HG03280 (cell line): ENCODE data around the gene NGFR.

ENCODE experiments used
- ATAC-seq: cut with Tn5 transposase; IDR thresholded peaks from one replicate; pipeline ENCODE4 v1.9.1; 2021; ENCODE audit warnings: mild to moderate bottlenecking, moderate library complexity; ENCODE audit not compliant: unreplicated experiment

NGFR gene

GRCh38 chr17:49468811-49469385, 26.2 kb upstream of the NGFR start:
- ATAC-seq, result no peak

- ATAC-seq, result no peak
Observed at GRCh38 chr17:49469831-49470810, 25.0 kb upstream of the NGFR start.

GRCh38 chr17:49471089-49471683, 23.9 kb upstream of the NGFR start:
- no peak for ATAC-seq

- no peak for ATAC-seq
Observed at GRCh38 chr17:49471769-49472168, 23.3 kb upstream of the NGFR start.

- no peak for ATAC-seq
Observed at GRCh38 chr17:49472527-49472926, 22.6 kb upstream of the NGFR start.

- ATAC-seq, result no peak
Observed at GRCh38 chr17:49473900-49474751, 21.0 kb upstream of the NGFR start.

- ATAC-seq, result no peak
Observed at GRCh38 chr17:49477709-49478108, 17.4 kb upstream of the NGFR start.

GRCh38 chr17:49480836-49481615, 14.1 kb upstream of the NGFR start:
- no peak for ATAC-seq

- no peak for ATAC-seq
Observed at GRCh38 chr17:49482144-49482817, 12.8 kb upstream of the NGFR start.

- ATAC-seq, result no peak
Observed at GRCh38 chr17:49483599-49484509, 11.2 kb upstream of the NGFR start.

- no peak for ATAC-seq
Observed at GRCh38 chr17:49484588-49484987, 10.5 kb upstream of the NGFR start.

- ATAC-seq, result no peak
Observed at GRCh38 chr17:49486012-49486641, 9.0 kb upstream of the NGFR start.

GRCh38 chr17:49487183-49487582, 7.9 kb upstream of the NGFR start:
- no peak for ATAC-seq

GRCh38 chr17:49488612-49489011, 6.5 kb upstream of the NGFR start:
- no peak for ATAC-seq

- no peak for ATAC-seq
Observed at GRCh38 chr17:49489348-49489747, 5.7 kb upstream of the NGFR start.

GRCh38 chr17:49490276-49490675, 4.8 kb upstream of the NGFR start:
- no peak for ATAC-seq

GRCh38 chr17:49491192-49491769, 3.8 kb upstream of the NGFR start:
- no peak for ATAC-seq
